ENCODE measurements around the gene MSANTD1. TPM values are rescaled to one million over a fixed set of nuclear protein-coding genes. Genes with fewer than 3 reads are reported as not detected.

The MSANTD1 gene
- total RNA-seq, 2 donors from 2014 or later: 1.00 to 2.5 TPM

GRCh38 chr4:3251691-3252479 is 2.9 kb downstream of the MSANTD1 start:
- DNase-seq: peak; percentile 34
- no peak overlapping the region for H3K9ac ChIP-seq (ENCODE audit: extremely low read depth, low read length, poor library complexity, severe bottlenecking)
- no peaks in the 10 kb centered on the region for H3K36me3 ChIP-seq (ENCODE audit: control insufficient read depth, insufficient read depth, low read length)
- no peaks in the 10 kb centered on the region for H3K9me3 ChIP-seq (ENCODE audit: control insufficient read depth, low read length)
- 91 to 97% methylated on average over 6 to 11 of the region's 11 CpGs for WGBS, 2 experiments (ENCODE audit: insufficient coverage in 1 of 2, insufficient read length in 1 of 2)
- TF ChIP-seq CTCF (conservative IDR thresholded peaks at IDR 0.05): no peak
- Mint-ChIP-seq H3K36me3 (ENCODE audit: low read depth) (no peaks in the 10 kb centered on the region), H3K4me3 (no peak overlapping the region), H3K4me1 (peaks cover 4% of the 10 kb centered on the region), H3K9me3 (no peaks in the 10 kb centered on the region), H3K27ac (no peak overlapping the region), H3K27me3 (ENCODE audit: insufficient read depth) (no peaks in the 10 kb centered on the region)
- H3K27me3 ChIP-seq (ENCODE audit: control insufficient read depth, insufficient read depth, low read length, poor library complexity, severe bottlenecking): no peaks in the 10 kb centered on the region
- no peaks in the 10 kb centered on the region for H3K4me1 ChIP-seq (ENCODE audit: control insufficient read depth, insufficient read depth, low read length)
- H3K4me3 ChIP-seq (ENCODE audit: low read length): no peak overlapping the region
- H3K27ac ChIP-seq (ENCODE audit: low read depth, low read length): no peak overlapping the region

- no peak for TF ChIP-seq CTCF (conservative IDR thresholded peaks at IDR 0.05)
These were observed 3.5 kb downstream of the MSANTD1 start for GRCh38 chr4:3252480-3252828.

GRCh38 chr4:3252831-3253641 is 4.1 kb downstream of the MSANTD1 start:
- Mint-ChIP-seq H3K9me3 (no peaks in the 10 kb centered on the region), H3K27ac (no peak overlapping the region), H3K4me3 (no peak overlapping the region), H3K27me3 (ENCODE audit: insufficient read depth) (no peaks in the 10 kb centered on the region), H3K36me3 (ENCODE audit: low read depth) (no peaks in the 10 kb centered on the region), H3K4me1 (peaks cover 4% of the 10 kb centered on the region)
- DNase-seq: peak; percentile 43
- WGBS, 2 experiments (ENCODE audit: insufficient coverage in 1 of 2, insufficient read length in 1 of 2): 91 to 97% methylated on average over 31 to 38 of the region's 38 CpGs
- no peaks in the 10 kb centered on the region for H3K27me3 ChIP-seq (ENCODE audit: control insufficient read depth, insufficient read depth, low read length, poor library complexity, severe bottlenecking)
- no peak for TF ChIP-seq CTCF (conservative IDR thresholded peaks at IDR 0.05)
- no peak overlapping the region for H3K27ac ChIP-seq (ENCODE audit: low read depth, low read length)
- H3K9me3 ChIP-seq (ENCODE audit: control insufficient read depth, low read length): no peaks in the 10 kb centered on the region
- H3K36me3 ChIP-seq (ENCODE audit: control insufficient read depth, insufficient read depth, low read length): no peaks in the 10 kb centered on the region
- no peak overlapping the region for H3K4me3 ChIP-seq (ENCODE audit: low read length)
- no peak overlapping the region for H3K9ac ChIP-seq (ENCODE audit: extremely low read depth, low read length, poor library complexity, severe bottlenecking)
- no peaks in the 10 kb centered on the region for H3K4me1 ChIP-seq (ENCODE audit: control insufficient read depth, insufficient read depth, low read length)

More at GRCh38 chr4:3252480-3252828, 3.5 kb downstream of the MSANTD1 start:
- H3K9ac ChIP-seq (ENCODE audit: extremely low read depth, low read length, poor library complexity, severe bottlenecking): no peak overlapping the region
- no peak overlapping the region for H3K27ac Mint-ChIP-seq
- no peak overlapping the region for H3K4me3 ChIP-seq (ENCODE audit: low read length)
- no peaks in the 10 kb centered on the region for H3K9me3 ChIP-seq (ENCODE audit: control insufficient read depth, low read length)
- H3K4me3 Mint-ChIP-seq: no peak overlapping the region
- H3K27me3 Mint-ChIP-seq (ENCODE audit: insufficient read depth): no peaks in the 10 kb centered on the region
- no peaks in the 10 kb centered on the region for H3K36me3 ChIP-seq (ENCODE audit: control insufficient read depth, insufficient read depth, low read length)
- 86% methylated on average over 1 of the region's 3 CpGs; no CpG with 5 or more reads in 1 of the 2 experiments for whole genome bisulfite sequencing, 2 experiments (ENCODE audit: insufficient coverage in 1 of 2, insufficient read length in 1 of 2)
- no peaks in the 10 kb centered on the region for H3K4me1 ChIP-seq (ENCODE audit: control insufficient read depth, insufficient read depth, low read length)
- no peak for DNase-seq
- no peaks in the 10 kb centered on the region for H3K9me3 Mint-ChIP-seq
- no peaks in the 10 kb centered on the region for H3K27me3 ChIP-seq (ENCODE audit: control insufficient read depth, insufficient read depth, low read length, poor library complexity, severe bottlenecking)
- H3K36me3 Mint-ChIP-seq (ENCODE audit: low read depth): no peaks in the 10 kb centered on the region
- no peak overlapping the region for H3K27ac ChIP-seq (ENCODE audit: low read depth, low read length)
- H3K4me1 Mint-ChIP-seq: peaks cover 4% of the 10 kb centered on the region

All from endodermal cell (in vitro differentiated cells).